OCI-LY3 (cell line): ENCODE data around the gene TFAP2B.

Experiments used
- CTCF ChIP-seq: fragments of 200-600, 300-600 bp; sonication (generic); IDR thresholded peaks from 2 replicates; pipeline ENCODE4 v1.5.1; 2014; ENCODE audit warnings: antibody characterized with exemption, low read length, low read depth
- EZH2phosphoT487 ChIP-seq: fragments of 200-600 bp; shearing (Covaris generic); IDR thresholded peaks from 2 replicates; pipeline ENCODE4 v1.6.1; 2018; ENCODE audit warnings: antibody characterized with exemption, mixed run types, low read depth

GRCh38 chr6:50848989-50849795 lies 30.5 kb downstream of the TFAP2B start:
- no peak for TF ChIP-seq CTCF
- no peak for TF ChIP-seq EZH2phosphoT487
